H1 (cell line): ENCODE measurements around the gene SCCPDH. TPM values are rescaled to one million over a fixed set of nuclear protein-coding genes. Genes with fewer than 3 reads are reported as not detected.

ENCODE experiments used
- CTCF ChIA-PET: fragments of 300-600 bp; sonication (Branson Sonifier 250); formaldehyde crosslinking; loops from one replicate; lab custom pipeline; 2021; ENCODE audit not compliant: partially characterized antibody; lab: Charles Lee
- POLR2A ChIA-PET: fragments of 300-600 bp; sonication (Branson Sonifier 250); formaldehyde crosslinking; loops from one replicate; lab custom pipeline; 2021; ENCODE audit warnings: inconsistent platforms; ENCODE audit not compliant: partially characterized antibody; lab: Charles Lee
- DNase-seq, 2 experiments: peaks; one replicate each; pipeline versions ENCODE4 v3.0.0 to v3.0.0-alpha.2; 2010 to 2022; ENCODE audit warnings: low spot score in 2 of 2, low read depth in 1 of 2, mixed read lengths in 1 of 2
- FAIRE-seq: peaks from 2 replicates; lab custom pipeline; 2011; peaks lifted over from hg19 to GRCh38; lab: Jason Lieb, UNC
- H2AFZ ChIP-seq: 2 replicates; pipeline ENCODE4 v1.8.1; 2012; ENCODE audit warnings: low read length, inconsistent platforms
- H2AK5ac ChIP-seq: 2 replicates; pipeline ENCODE4 v1.6.1; 2013; ENCODE audit warnings: low read depth, low read length
- H2BK120ac ChIP-seq: replicated peaks from 2 replicates; pipeline ENCODE3; 2013; ENCODE audit warnings: low read depth, low read length, inconsistent platforms
- H2BK12ac ChIP-seq: 2 replicates; pipeline ENCODE4 v1.6.1; 2013; ENCODE audit warnings: low read depth, low read length
- H2BK15ac ChIP-seq: 2 replicates; pipeline ENCODE4 v1.6.1; 2013; ENCODE audit warnings: low read length
- H2BK20ac ChIP-seq: 2 replicates; pipeline ENCODE4 v1.6.1; 2013; ENCODE audit warnings: low read length
- H2BK5ac ChIP-seq: 2 replicates; pipeline ENCODE4 v1.6.1; 2013; ENCODE audit warnings: low read depth, low read length
- H3K14ac ChIP-seq: 2 replicates; pipeline ENCODE4 v1.6.1; 2013; ENCODE audit warnings: inconsistent platforms; ENCODE audit not compliant: insufficient read length
- H3K18ac ChIP-seq: 2 replicates; pipeline ENCODE4 v1.6.1; 2013; ENCODE audit warnings: low read length; ENCODE audit errors: extremely low read depth
- H3K23ac ChIP-seq: 2 replicates; pipeline ENCODE4 v1.6.1; 2013; ENCODE audit warnings: inconsistent platforms; ENCODE audit not compliant: insufficient read length
- H3K23me2 ChIP-seq: 2 replicates; pipeline ENCODE4 v1.6.1; 2013; ENCODE audit warnings: low read depth, low read length
- H3K27ac ChIP-seq: 2 replicates; pipeline ENCODE4 v1.6.1; 2011; ENCODE audit warnings: low read depth, low read length, inconsistent platforms
- H3K27me3 ChIP-seq, 4 experiments: replicated peaks in 1 of 4; 1 replicate in 1 of 4; 2 replicates in 3 of 4; pipeline versions ENCODE4 v1.6.1 to v1.8.1; 2011 to 2013; ENCODE audit warnings: low read length in 3 of 4, mild to moderate bottlenecking in 3 of 4, inconsistent platforms in 2 of 4, mixed read lengths in 2 of 4, moderate library complexity in 1 of 4; ENCODE audit not compliant: control insufficient read depth in 3 of 4, insufficient read depth in 3 of 4; ENCODE audit errors: extremely low read depth in 1 of 4
- H3K36me3 ChIP-seq, 4 experiments: 2 replicates each; pipeline versions ENCODE4 v1.6.1 to v1.8.1; 2011 to 2013; ENCODE audit warnings: mild to moderate bottlenecking in 4 of 4, low read length in 3 of 4, moderate library complexity in 2 of 4, control low read depth in 1 of 4, inconsistent platforms in 1 of 4; ENCODE audit not compliant: insufficient read depth in 4 of 4, control insufficient read depth in 2 of 4
- H3K4ac ChIP-seq: replicated peaks from 2 replicates; pipeline ENCODE3; 2013; ENCODE audit warnings: low read length, low read depth, mixed read lengths, inconsistent platforms; ENCODE audit not compliant: insufficient read length
- H3K4me1 ChIP-seq, 4 experiments: replicated peaks in 1 of 4; 1 replicate in 1 of 4; 2 replicates in 3 of 4; pipeline versions ENCODE4 v1.6.1 to v1.8.1; 2011 to 2013; ENCODE audit warnings: low read length in 3 of 4, inconsistent platforms in 2 of 4, mixed read lengths in 1 of 4; ENCODE audit not compliant: insufficient read depth in 4 of 4, control insufficient read depth in 3 of 4
- H3K4me2 ChIP-seq, 2 experiments: 2 replicates each; pipeline versions ENCODE4 v1.6.1 to v1.8.1; 2011 to 2013; ENCODE audit warnings: low read depth in 2 of 2, low read length in 2 of 2, control low read depth in 1 of 2, inconsistent platforms in 1 of 2, mild to moderate bottlenecking in 1 of 2; ENCODE audit not compliant: insufficient read depth in 1 of 2
- H3K4me3 ChIP-seq, 4 experiments: fragments of 200-600, 300-600 bp in 1 of 4; sonication (generic), shearing (Covaris generic), sonication (Bioruptor Twin) in 1 of 4; 2 replicates each; pipeline versions ENCODE4 v1.5.1 to v1.8.1; 2011 to 2016; ENCODE audit warnings: low read length in 4 of 4, low read depth in 3 of 4, control low read depth in 2 of 4, inconsistent platforms in 2 of 4, mild to moderate bottlenecking in 2 of 4, mixed read lengths in 1 of 4, moderate library complexity in 1 of 4; ENCODE audit not compliant: insufficient read depth in 2 of 4; ENCODE audit errors: extremely low read depth in 1 of 4
- H3K56ac ChIP-seq: replicated peaks from 2 replicates; pipeline ENCODE3; 2013; ENCODE audit warnings: low read depth, mild to moderate bottlenecking, mixed read lengths, low read length, inconsistent platforms; ENCODE audit not compliant: insufficient read length
- H3K79me1 ChIP-seq: 2 replicates; pipeline ENCODE4 v1.6.1; 2013; ENCODE audit warnings: low read depth, low read length, control low read depth
- H3K79me2 ChIP-seq, 2 experiments: 2 replicates each; pipeline versions ENCODE4 v1.6.1 to v1.8.1; 2012 to 2013; ENCODE audit warnings: low read length in 2 of 2, mild to moderate bottlenecking in 2 of 2, inconsistent platforms in 1 of 2; ENCODE audit not compliant: insufficient read depth in 2 of 2, control insufficient read depth in 1 of 2
- H3K9ac ChIP-seq, 4 experiments: replicated peaks in 1 of 4; 1 replicate in 1 of 4; 2 replicates in 3 of 4; pipeline versions ENCODE4 v1.6.1 to v1.8.1; 2011 to 2013; ENCODE audit warnings: low read depth in 3 of 4, low read length in 3 of 4, control low read depth in 2 of 4, mild to moderate bottlenecking in 2 of 4, moderate library complexity in 2 of 4, inconsistent platforms in 1 of 4; ENCODE audit errors: extremely low read depth in 1 of 4
- H3K9me3 ChIP-seq, 2 experiments: 2 replicates each; pipeline versions ENCODE4 v1.6.1 to v1.8.1; 2012 to 2013; ENCODE audit warnings: mild to moderate bottlenecking in 2 of 2, moderate library complexity in 2 of 2, control low read depth in 1 of 2, inconsistent platforms in 1 of 2, low read depth in 1 of 2, low read length in 1 of 2, mixed read lengths in 1 of 2; ENCODE audit not compliant: insufficient read depth in 2 of 2
- H4K20me1 ChIP-seq, 2 experiments: replicated peaks in 1 of 2; 2 replicates each; pipeline versions ENCODE3 to v1.8.1; 2011 to 2013; ENCODE audit warnings: inconsistent platforms in 2 of 2, low read length in 2 of 2, mild to moderate bottlenecking in 1 of 2; ENCODE audit not compliant: insufficient read depth in 2 of 2, control insufficient read depth in 1 of 2
- H4K5ac ChIP-seq: 2 replicates; pipeline ENCODE4 v1.6.1; 2013; ENCODE audit warnings: low read length, low read depth, mixed read lengths, inconsistent platforms; ENCODE audit not compliant: insufficient read length
- H4K8ac ChIP-seq: 2 replicates; pipeline ENCODE4 v1.8.0; 2013; ENCODE audit warnings: mild to moderate bottlenecking, moderate library complexity, low read length, inconsistent platforms; ENCODE audit not compliant: insufficient read depth; ENCODE audit errors: extremely low read depth
- H4K91ac ChIP-seq: replicated peaks from 2 replicates; pipeline ENCODE3; 2013; ENCODE audit warnings: low read length, mixed read lengths, inconsistent platforms; ENCODE audit not compliant: insufficient read length
- ASH2L ChIP-seq: fragments of 200-600, 300-600 bp; sonication (generic); IDR thresholded peaks from one replicate; pipeline ENCODE4 v1.7.1; 2017; ENCODE audit warnings: low read length
- CHD1 ChIP-seq: IDR thresholded peaks from 2 replicates; pipeline ENCODE4 v1.6.1; 2012; ENCODE audit warnings: low read depth, low read length, improper control_type of control experiment
- FOSL1 ChIP-seq: IDR thresholded peaks from 2 replicates; pipeline ENCODE4 v1.6.1; 2011; ENCODE audit warnings: mild to moderate bottlenecking, low read depth, low read length, moderate library complexity; ENCODE audit not compliant: insufficient read depth
- MAFK ChIP-seq: IDR thresholded peaks from 2 replicates; pipeline ENCODE4 v1.6.1; 2012; ENCODE audit warnings: low read depth, mild to moderate bottlenecking, improper control_type of control experiment, low read length
- PHF8 ChIP-seq: fragments of 200-600 bp; sonication (generic); conservative IDR thresholded peaks from 2 replicates; pipeline ENCODE4 v1.7.1; 2012; ENCODE audit warnings: low read depth, mild to moderate bottlenecking, inconsistent platforms, low read length, moderate library complexity
- SIX5 ChIP-seq: IDR thresholded peaks from 2 replicates; pipeline ENCODE4 v1.6.1; 2011; ENCODE audit warnings: mild to moderate bottlenecking, low read depth, low read length
- TAF7 ChIP-seq: optimal IDR thresholded peaks from 2 replicates; pipeline ENCODE3; 2011; ENCODE audit warnings: low read depth, mild to moderate bottlenecking, inconsistent platforms, low read length, moderate library complexity, borderline replicate concordance
- WGBS, 2 experiments: shearing (Covaris generic) in 1 of 2; methylation state at CpG; one replicate each; pipeline versions ENCODE4 v1.1.6 to v1.1.7; 2013 to 2015; ENCODE audit warnings: low lambda C conversion rate in 2 of 2, mixed read lengths in 2 of 2, inconsistent platforms in 1 of 2, low coverage in 1 of 2, missing lambda C conversion rate in 1 of 2; ENCODE audit not compliant: insufficient replicate concordance in 2 of 2, insufficient coverage in 1 of 2, insufficient read length in 1 of 2; ENCODE audit errors: extremely low coverage in 1 of 2, missing lambda C conversion rate in 1 of 2; 5-methylcytosine and 5-hydroxymethylcytosine counted together
- polyA plus RNA-seq, 7 experiments: library from polyadenylated mRNA; depleted of rRNA in 3 of 7; stranded (reverse) in 5 of 7; unstranded in 2 of 7; fragments of >200 nt in 5 of 7; fragments of 200-250 nt in 2 of 7; gene quantifications; 1 replicate in 5 of 7; 2 replicates in 1 of 7; 4 replicates in 1 of 7; pipeline versions ENCODE4 v1.2.1 to v1.2.3, GENCODE V29; 2011 to 2013; ENCODE audit warnings: missing spikeins in 2 of 7, mixed read lengths in 2 of 7
- total RNA-seq: library from RNA; stranded (reverse); fragmentation: NEBNext Ultra II Directional; extraction: Animal tissue kit (Norgen Biotek cat#: 25700); gene quantifications from 2 replicates; pipeline ENCODE4 v1.2.1, GENCODE V29; 2021

SCCPDH gene
- total and polyA plus RNA-seq, 2 of the 8 experiments (the other 6 are each of a cell fraction or from before 2014, with no cell fraction given) = 9.5 to 17.0 TPM

- H2BK20ac ChIP-seq = no peak overlapping the region
- H3K23ac ChIP-seq = no peak overlapping the region
- H3K56ac ChIP-seq = no peak overlapping the region
- no peak for DNase-seq
- no peak for TF ChIP-seq MAFK
- TF ChIP-seq CHD1 = no peak
- TF ChIP-seq ASH2L = no peak
- no peak for TF ChIP-seq SIX5
- no peak for TF ChIP-seq FOSL1
- TF ChIP-seq TAF7 = no peak
- TF ChIP-seq PHF8 = no peak
- TF ChIP-seq, all 59 proteins: peak for 0
- Histone ChIP-seq H2BK15ac (no peak overlapping the region), H2BK120ac (no peak overlapping the region), H3K79me2 (no peaks in the 10 kb centered on the region), H4K20me1 (no peaks in the 10 kb centered on the region), H2AK5ac (no peak overlapping the region), H3K4me2 (no peak overlapping the region), H3K4me3 (no peak overlapping the region), H4K5ac (no peak overlapping the region), H3K9me3 (no peaks in the 10 kb centered on the region), H3K36me3 (peaks cover 0 to 6% (median 0%) of the 10 kb centered on the region in 4 experiments; a peak in 1 of 8 replicates), H4K91ac (no peak overlapping the region), H3K27ac (no peak overlapping the region), H2BK12ac (no peak overlapping the region), H3K9ac (no peak overlapping the region), H3K27me3 (no peaks in the 10 kb centered on the region), H3K79me1 (no peaks in the 10 kb centered on the region), H2AFZ (no peak overlapping the region), H2BK5ac (no peak overlapping the region), H3K23me2 (no peaks in the 10 kb centered on the region), H3K4ac (no peak overlapping the region), H3K14ac (no peak overlapping the region), H4K8ac (no peak overlapping the region), H3K4me1 (peaks cover 0 to 2% (median 0%) of the 10 kb centered on the region in 4 experiments; a peak in 2 of 7 replicates), H3K18ac (no peak overlapping the region)
- WGBS, 2 experiments = 94% methylated on average over 12 of the region's 12 CpGs; no CpG with 5 or more reads in 1 of the 2 experiments
- no peak for FAIRE-seq
- POLR2A ChIA-PET = no interaction called here
- CTCF ChIA-PET = interaction anchor here (0.8 to 2.4 kb wide), 6 partner anchors 11 to 149 kb away, joined by 3 to 6 read pairs (median 4); no protein-coding TSS in a partner anchor
Measured at GRCh38 chr1:246748867-246749266, 24.7 kb downstream of the SCCPDH start.
